GM10266 (cell line): ENCODE data around the gene XPR1.
"Not testable (repeated sequence)": the region's sequence is repeated elsewhere in the genome, so short reads cannot be mapped to it uniquely, and the experiment has no call there.

ENCODE experiments used
- DNase-seq: peaks from one replicate; pipeline ENCODE4 v3.0.0; 2012; ENCODE audit errors: extremely low spot score
- TF ChIP-seq, protein P1 (sequence below): IDR thresholded peaks from 2 replicates; pipeline ENCODE4 v1.5.1; 2012; ENCODE audit warnings: mild to moderate bottlenecking, low read depth; ENCODE audit not compliant: control insufficient read depth, insufficient read depth; ENCODE audit errors: missing control alignments

Gene XPR1

DNA sequence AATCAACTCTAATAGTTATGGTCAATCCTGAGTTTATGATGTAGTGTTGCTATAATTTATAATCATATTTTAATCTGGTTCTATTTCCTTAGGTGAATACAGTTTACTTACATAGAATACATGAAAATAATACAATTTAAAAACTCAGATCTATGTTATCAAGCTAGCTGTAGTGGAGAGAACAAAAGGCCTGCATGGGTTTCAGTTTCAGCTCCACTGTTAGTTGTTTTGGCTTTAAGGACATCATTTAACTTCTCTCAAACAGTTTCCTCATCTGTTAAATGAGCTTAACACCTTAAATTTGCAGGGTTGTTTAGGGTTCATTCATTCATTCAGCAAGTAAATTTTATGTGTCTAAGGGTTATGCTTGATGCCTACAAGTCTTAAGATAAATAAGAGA is 182.4 kb downstream of the XPR1 start:
- TF ChIP-seq, protein P1, sequence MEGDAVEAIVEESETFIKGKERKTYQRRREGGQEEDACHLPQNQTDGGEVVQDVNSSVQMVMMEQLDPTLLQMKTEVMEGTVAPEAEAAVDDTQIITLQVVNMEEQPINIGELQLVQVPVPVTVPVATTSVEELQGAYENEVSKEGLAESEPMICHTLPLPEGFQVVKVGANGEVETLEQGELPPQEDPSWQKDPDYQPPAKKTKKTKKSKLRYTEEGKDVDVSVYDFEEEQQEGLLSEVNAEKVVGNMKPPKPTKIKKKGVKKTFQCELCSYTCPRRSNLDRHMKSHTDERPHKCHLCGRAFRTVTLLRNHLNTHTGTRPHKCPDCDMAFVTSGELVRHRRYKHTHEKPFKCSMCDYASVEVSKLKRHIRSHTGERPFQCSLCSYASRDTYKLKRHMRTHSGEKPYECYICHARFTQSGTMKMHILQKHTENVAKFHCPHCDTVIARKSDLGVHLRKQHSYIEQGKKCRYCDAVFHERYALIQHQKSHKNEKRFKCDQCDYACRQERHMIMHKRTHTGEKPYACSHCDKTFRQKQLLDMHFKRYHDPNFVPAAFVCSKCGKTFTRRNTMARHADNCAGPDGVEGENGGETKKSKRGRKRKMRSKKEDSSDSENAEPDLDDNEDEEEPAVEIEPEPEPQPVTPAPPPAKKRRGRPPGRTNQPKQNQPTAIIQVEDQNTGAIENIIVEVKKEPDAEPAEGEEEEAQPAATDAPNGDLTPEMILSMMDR: no peak
- DNase-seq: no peak

DNA sequence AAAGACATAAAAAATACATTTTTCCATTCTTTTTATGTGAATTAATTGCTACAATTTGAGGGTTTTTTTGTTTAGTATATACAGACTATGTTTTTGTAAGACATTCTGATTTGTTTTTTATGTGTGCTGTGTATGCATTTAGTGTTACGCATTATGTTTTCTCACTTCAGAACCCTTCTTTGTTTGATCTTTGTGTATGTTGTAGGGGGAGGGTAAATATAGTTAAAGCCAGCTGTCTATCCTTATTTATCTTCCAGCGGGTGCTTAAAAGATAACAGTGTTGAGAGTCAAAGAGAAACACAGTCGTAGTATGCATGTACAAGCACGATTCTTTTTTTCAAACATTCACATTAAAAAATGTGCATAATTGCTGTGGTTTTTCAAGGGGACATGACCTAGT is 183.4 kb downstream of the XPR1 start:
- TF ChIP-seq, protein P1: no peak
- no peak for DNase-seq

DNA sequence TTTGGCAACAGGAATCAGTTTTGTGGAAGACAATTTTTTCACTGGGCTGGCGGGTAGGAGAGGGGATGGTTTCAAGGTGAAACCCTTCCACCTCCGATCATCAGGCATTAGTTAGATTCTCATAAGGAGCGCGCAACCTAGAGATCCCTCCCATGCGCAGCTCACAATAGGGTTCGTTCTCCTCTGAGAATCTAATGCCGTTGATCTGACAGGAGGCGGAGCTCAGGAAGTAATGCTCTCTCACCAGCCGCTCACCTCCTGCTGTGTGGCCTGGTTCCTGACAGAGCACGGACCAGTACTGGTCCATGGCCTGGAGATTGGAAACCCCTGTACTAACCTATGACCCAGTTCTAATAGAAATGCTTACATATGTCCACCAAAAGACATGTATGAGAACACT is 184.3 kb downstream of the XPR1 start:
- DNase-seq: no peak
- TF ChIP-seq, protein P1: no peak

DNA sequence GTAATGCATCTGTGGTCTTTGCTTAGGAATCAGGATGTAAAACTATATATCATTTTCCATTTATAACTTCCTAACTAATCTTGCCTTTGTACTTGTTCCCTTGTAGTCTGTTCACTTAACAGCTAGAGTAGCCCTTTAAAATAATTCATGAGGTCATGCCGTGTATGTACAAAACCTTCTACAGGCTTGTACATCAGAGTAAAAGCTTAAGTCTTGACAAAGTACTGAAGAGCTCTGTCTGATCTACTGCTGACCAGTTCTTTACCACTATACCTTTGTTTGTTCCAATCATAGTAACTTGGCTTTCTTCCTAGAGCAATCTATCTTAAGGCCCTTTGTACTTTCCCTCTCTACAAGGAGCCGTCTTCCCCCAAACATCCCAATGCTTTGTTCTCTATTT is 190.1 kb downstream of the XPR1 start:
- DNase-seq: no peak
- TF ChIP-seq, protein P1: no peak

DNA sequence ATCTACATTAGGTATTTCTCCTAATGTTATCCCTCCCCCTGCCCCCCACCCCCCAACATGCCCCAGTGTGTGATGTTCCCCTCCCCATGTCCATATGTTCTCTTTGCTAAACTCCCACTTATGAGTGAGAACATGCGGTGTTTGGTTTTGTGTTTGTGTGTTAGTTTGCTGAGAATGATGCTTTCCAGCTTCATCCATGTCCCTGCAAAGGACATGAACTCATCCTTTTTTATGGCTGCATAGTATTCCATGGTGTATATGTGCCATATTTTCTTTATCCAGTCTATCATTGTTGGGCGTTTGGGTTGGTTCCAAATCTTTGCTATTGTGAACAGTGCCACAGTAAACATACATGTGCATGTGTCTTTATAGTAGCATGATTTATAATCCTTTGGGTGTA is 199.7 kb downstream of the XPR1 start:
- DNase-seq: not testable (repeated sequence)

DNA sequence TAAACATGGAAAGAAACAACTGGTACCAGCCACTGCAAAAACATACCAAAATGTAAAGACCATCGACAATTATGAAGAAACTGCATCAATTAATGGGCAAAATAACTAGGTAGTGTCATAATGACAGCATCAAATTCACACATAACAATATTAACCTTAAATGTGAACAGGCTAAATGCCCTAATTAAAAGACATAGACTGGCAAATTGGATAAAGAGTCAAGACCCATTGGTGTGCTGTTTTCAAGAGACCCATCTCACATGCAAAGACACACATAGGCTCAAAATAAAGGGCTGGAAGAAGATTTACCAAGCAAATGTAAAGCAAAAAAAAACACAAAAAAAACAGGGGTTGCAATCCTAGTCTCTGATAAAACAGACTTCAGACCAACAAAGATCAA is 201.4 kb downstream of the XPR1 start:
- DNase-seq: not testable (repeated sequence)

DNA sequence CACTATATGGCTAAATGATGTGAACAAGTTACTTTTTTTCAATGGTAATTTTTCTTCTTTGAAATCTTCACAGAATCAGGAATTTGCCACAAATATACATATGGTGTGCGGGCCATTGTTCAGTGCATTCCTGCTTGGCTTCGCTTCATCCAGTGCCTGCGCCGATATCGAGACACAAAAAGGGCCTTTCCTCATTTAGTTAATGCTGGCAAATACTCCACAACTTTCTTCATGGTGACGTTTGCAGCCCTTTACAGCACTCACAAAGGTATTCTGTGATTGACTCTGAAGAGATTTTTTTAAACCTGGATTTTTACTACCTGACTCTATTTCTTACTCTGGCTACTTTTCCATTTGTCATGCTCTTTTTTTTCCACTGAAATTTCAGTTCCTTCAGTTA is 204.6 kb downstream of the XPR1 start:
- no peak for DNase-seq
- TF ChIP-seq, protein P1: no peak

DNA sequence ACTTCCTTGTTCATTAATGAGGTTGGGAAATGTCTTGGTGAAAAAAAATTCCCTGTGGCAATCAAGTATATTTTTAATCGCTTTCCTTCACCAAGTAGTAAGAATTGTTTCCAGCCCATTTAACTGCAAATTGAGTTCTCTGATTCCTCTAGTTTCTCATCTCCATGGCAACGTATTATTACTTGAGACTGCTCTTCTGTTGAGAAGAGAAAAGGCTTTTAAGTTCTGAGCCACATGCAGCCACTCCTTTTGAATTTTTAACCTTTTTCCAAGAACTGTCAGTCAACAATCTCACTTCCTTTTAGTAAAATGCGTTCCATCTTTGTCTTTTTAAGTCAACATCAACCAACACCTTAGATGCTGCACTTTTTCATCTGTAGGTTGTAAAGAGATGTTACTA is 205.2 kb downstream of the XPR1 start:
- DNase-seq: no peak

More for the DNA sequence above, 205.2 kb downstream of the XPR1 start:
- TF ChIP-seq, protein P1: no peak
